LNCaP clone FGC (cell line): ENCODE measurements around the gene USP10.

ENCODE experiments used
- DNase-seq: peaks from one replicate; pipeline ENCODE4 v3.0.0-alpha.2; 2011; ENCODE audit warnings: low read depth
- H3K4me3 ChIP-seq: 2 replicates; pipeline ENCODE4 v1.5.1; 2011; ENCODE audit warnings: mild to moderate bottlenecking, low read depth, low read length, control low read depth
- CTCF ChIP-seq: IDR thresholded peaks from 2 replicates; pipeline ENCODE4 v1.5.1; 2012; ENCODE audit warnings: mild to moderate bottlenecking; ENCODE audit not compliant: control insufficient read depth, insufficient read depth; ENCODE audit errors: extremely low read depth

The USP10 gene

GRCh38 chr16:84673203-84673535 lies 26.6 kb upstream of the USP10 start:
- no peak for TF ChIP-seq CTCF
- H3K4me3 ChIP-seq: no peak overlapping the region
- DNase-seq: no peak

- no peak for DNase-seq
- no peak overlapping the region for H3K4me3 ChIP-seq
- TF ChIP-seq CTCF: no peak
Observed at GRCh38 chr16:84673561-84673960, 26.2 kb upstream of the USP10 start.

GRCh38 chr16:84675423-84675822 lies 24.4 kb upstream of the USP10 start:
- no peak for TF ChIP-seq CTCF

GRCh38 chr16:84675884-84676283 lies 23.9 kb upstream of the USP10 start:
- H3K4me3 ChIP-seq: no peak overlapping the region
- TF ChIP-seq CTCF: no peak
- no peak for DNase-seq

More at GRCh38 chr16:84675423-84675822, 24.4 kb upstream of the USP10 start:
- no peak for DNase-seq
- H3K4me3 ChIP-seq: no peak overlapping the region

- no peak for TF ChIP-seq CTCF
- no peak for DNase-seq
Observed at GRCh38 chr16:84677017-84677803, 22.6 kb upstream of the USP10 start.

GRCh38 chr16:84677849-84678248 lies 22.0 kb upstream of the USP10 start:
- no peak for DNase-seq
- TF ChIP-seq CTCF: no peak
- no peak overlapping the region for H3K4me3 ChIP-seq

More at GRCh38 chr16:84677017-84677803, 22.6 kb upstream of the USP10 start:
- no peak overlapping the region for H3K4me3 ChIP-seq

GRCh38 chr16:84678541-84678940 lies 21.3 kb upstream of the USP10 start:
- H3K4me3 ChIP-seq: no peak overlapping the region
- DNase-seq: no peak
- TF ChIP-seq CTCF: no peak
